Stimulated activated CD4-positive, alpha-beta T cell treated with anti-CD3 and anti-CD28 coated beads, TNF-alpha, amount 100 ng/mL, for 24 hours (primary cell): ENCODE measurements around the gene RXRA.
A peak's percentile ranks its signal among the peaks of the same experiment; 100 is the strongest.

Source experiments
- DNase-seq, 3 experiments: peaks; one replicate each; pipeline ENCODE4 v3.0.0-alpha.2; 2020; ENCODE audit warnings: low read depth in 3 of 3

RXRA gene

DNA sequence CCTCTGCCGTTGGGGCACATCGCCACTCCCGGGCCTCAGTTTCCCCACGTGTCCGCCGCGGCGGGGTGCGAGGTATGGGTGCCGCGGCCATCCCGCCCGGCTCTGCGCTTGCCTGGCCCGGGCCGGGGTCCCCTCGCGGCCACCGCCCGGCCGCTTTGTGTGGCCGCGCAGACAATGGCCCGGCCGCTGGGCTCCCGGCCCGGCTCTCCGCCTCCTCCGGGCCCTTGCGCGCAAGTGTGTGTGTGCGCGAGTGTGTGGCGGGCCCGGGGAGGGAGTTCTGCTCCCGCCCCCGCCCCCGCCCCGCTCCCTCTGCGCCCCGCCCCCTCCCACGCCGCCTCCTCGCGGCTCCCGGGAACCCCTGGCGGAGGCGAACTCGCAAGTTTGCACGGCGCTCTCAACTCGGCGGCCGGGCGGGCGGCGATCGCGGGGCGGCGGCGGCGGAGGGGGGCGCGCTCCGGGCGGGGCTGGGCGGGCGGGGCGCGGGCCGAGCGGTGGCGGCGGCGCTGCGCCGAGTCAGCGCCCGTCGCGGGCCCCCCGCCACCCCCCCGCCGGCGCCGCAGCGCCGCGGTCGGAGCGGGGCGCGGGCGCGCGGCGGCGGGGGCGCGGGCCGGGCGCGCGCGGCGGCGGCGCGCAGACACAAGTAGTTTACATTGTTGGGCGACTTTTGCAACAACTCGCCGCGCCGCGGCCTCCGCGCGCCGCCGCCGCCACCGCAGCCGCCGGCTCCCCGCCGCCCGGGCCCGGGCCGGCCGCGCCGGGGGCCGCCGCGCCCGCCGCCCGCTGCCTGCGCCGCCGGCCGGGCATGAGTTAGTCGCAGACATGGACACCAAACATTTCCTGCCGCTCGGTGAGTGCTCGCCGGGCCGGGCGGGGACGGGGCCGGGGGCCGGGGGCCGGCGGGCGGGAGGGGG is at the start of gene RXRA:
Gene RXRA (plus strand): TSS at position 643 of the 911 bp plus-strand sequence. CDS start 177 bp downstream, at position 820.
- peak; percentile 12 to 48 (median 16) for DNase-seq

GRCh38 chr9:134278286-134278685 is 48.0 kb upstream of the RXRA start:
- no peak for DNase-seq

DNA sequence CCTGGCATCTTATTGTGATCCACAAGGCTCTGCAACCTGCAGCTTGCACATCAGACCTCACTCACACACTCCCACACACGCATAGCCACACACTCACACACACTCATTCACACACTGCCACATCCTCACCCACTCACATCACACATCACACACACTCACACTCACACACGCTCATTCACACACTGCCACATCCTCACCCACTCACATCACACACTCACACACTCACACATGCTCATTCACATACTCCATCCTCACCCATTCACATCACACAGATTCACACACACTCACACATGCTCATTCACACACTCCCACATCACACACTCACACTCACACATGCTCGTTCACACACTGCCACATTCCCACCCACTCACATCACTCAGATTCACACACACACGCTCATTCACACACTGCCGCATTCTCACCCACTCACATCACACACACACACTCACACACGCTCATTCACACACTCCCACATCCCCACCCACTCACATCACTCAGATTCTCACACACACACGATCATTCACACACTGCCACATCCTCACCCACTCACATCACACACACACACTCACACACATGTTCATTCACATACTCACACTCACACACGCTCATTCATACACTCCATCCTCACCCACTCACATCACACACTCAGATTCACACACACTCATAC is 47.1 kb upstream of the RXRA start:
- no peak for DNase-seq

DNA sequence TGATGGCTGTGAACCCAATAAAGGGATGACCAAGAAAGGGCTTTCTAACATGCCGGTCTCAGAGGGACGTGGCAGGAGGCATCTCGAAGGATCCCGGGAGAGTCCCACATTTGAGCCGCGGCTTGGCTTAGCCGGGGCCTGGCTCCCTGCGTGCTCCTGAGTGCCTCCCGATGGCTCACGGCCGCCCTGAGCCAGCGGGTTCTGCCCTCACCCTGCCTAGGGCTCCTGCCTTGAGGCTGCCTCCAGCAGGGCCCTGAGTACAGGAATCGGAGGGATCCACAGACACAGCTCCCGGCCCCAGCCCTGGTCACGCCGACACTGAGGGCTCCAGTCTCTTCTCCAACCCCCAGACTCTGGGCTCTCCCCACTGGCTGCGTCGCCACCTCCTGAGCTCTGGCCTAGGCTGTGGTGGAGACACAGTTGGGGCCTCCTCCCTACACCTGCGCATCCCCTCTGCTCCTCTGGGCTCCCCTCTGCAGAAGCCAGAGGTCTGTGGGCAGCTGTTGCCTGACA is 44.1 kb upstream of the RXRA start:
- no peak for DNase-seq

GRCh38 chr9:134283111-134283515 is 43.1 kb upstream of the RXRA start:
- DNase-seq: no peak

- DNase-seq: no peak
Measured at GRCh38 chr9:134283692-134284265, 42.5 kb upstream of the RXRA start.

- DNase-seq: no peak
Measured at GRCh38 chr9:134284273-134284672, 42.0 kb upstream of the RXRA start.

DNA sequence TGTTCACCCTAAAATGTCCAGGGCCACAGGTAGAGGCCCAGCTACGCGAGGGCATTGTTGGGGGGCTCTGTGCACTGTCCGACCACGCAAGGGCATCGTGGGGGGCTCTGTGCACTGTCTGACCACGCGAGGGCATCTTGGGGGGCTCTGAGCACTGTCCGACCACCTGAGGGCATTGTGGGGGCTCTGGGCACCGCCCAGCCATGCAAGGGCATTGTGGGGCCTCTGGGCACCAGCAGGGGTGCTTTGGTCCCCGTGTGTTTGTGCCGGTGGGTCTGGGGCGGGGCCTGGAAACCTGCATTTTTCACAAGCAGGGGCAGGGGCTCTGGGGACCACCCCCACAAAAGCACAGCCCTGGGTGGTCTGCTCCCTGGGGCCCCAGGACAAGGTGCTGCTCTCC is 41.5 kb upstream of the RXRA start:
- no peak for DNase-seq

DNA sequence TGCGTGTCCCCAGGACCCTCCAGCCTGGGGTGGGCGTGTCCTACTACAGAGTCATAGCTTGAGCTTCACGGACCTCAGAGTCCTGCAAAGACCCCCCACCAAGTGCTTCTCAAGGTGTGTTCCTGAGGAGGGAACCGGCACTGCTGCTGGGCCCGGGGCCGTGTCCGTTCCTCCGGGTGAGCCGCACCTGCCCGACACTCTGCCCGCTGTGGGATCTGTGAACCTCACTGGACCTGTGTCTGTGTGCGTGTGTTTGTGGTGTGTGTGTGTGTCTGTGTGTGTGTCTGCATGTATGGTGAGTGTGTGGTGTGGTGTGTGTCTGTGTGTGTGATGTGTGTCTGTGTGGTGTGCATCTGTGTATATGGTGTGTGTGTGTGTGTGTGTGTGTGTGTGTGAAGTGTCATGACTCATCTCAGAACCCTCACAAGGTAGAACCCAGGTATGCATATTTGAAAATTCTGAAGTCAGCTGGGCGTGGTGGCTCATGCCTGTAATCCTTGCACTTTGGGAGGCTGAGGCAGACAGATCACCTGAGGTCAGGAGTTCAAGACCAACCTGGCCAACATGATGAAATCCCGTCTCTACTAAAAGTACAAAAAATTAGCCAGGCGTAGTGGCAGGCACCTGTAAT is 40.9 kb upstream of the RXRA start:
- no peak for DNase-seq

GRCh38 chr9:134286471-134287245 is 39.6 kb upstream of the RXRA start:
- no peak for DNase-seq

DNA sequence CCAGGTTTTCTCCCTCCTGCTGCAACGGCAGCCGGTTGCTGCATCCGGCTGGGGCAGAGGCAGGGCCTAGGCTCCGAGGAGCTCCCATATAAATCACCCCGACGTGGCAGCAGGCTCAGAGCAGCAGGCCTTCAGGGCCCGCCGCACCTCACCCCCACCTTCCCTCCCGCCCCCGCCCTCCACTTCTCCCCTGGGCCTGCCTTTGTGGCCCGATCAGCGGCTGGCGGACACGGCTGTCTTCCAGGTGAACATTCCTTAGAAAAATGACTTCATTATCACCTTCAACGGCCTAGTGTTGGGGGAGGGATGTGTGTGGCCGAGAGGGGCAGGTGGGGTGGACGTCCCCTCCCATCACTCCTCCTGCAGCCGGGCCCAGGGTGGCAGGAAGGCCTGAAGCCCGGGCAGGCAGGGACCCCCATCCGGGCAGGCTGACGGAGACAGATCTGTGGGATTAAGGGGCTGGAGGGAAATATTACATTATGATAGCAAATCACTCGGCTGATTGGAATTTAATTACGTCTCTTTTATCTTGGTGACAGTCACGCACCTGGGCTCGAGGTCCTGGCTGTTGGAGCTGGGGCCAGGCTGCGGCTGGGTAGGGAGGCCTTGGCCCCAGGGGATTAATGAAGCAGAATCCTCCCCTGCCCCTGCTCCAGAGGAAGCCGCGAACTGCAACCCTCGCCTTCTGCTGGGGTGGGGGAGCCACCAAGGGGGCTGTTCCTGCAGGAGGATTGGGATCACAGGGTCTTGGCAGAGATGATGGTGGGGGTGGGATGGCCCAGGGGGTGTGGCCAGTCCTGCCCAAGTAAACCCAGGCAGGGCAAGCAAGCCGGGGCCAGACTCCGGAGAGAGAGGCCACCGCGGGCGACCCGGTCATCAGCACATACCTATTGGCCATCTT is 38.4 kb upstream of the RXRA start:
- DNase-seq: no peak

DNA sequence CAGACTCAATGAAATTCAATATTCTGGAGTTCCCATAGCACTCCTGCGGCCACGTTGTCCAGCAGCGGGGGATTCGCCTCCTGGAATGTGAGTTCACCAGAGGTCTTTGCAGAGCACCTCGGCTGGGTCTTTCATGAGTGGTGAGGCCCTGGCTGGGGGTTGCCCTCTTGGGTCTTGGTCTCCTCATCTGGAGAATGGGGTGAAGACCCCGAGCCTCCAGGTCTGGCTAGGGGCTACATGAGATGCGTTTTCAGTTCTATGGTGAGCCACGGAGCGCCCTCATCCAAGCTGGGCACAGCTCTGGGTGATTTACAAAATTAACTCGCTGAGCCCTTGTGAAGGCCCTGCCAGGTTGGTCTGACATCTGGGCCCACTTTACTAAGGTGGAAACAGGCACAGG is 37.5 kb upstream of the RXRA start:
- no peak for DNase-seq

- no peak for DNase-seq
Measured at GRCh38 chr9:134289241-134289875, 36.9 kb upstream of the RXRA start.

- DNase-seq: no peak
Measured at GRCh38 chr9:134290603-134291451, 35.4 kb upstream of the RXRA start.

DNA sequence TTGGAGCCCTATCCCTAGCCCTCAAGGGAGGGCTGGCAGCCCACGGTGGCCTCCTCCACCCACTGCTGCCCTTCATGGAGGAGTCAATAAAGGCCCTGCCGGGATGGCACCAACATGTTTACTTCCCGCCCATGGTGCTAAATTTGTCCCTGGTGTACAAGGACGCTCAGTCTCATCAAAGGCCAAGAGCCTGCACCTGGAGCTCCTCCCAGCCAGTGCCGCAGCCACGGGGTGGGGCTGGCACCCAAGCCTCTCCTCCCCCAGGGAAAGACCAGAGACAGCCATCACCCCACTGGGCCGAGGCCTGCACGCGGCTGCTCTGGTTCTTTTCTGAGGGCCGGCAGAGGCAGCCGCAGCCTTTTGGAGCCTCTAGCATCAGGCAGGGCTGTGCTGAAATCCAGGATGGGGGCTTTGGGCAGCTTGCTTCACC is 34.8 kb upstream of the RXRA start:
- no peak for DNase-seq

DNA sequence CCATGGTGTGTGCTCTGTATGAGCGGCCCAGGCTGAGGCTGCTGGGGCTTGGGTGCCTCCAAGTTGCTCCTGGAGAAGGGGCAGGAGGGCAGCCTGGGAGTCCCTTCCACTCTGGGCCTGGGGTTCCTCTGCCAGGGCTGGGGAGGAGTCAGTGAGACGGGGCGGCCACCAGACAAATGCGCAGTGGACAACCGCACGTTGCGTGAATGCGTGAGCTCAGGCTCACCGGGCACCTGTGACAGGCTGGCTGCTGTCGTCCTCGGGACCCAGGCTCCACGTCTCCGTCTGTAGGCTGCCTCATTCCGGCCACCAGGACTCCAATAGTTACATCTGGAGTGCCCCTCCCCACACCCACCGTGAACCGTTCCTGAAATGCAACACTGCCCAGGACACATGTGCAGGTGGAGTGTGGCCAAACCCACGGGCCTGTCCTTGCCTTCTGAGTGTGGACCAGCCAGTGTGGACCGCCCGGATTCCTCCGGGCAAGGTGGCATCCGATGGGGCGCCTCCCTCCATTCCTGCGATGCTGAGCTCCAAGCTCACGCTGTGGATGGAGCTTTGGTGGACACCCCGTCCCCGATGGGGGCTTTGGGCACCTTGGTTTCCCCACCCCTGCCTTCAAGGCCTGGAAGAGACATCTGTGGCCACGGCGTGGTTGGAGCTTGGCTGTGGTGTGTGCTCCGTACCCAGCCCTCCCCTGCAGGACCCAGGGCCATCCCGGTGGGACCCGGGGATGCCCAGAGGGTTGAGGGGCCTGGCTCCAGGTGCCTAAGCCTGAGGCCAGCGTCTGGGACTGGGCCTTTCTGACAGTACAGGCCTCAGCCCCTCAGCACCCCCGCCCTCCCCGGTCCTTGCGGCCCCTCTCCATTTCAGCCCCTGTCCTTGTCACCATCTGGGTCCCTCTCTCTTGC is 34.0 kb upstream of the RXRA start:
- no peak for DNase-seq

GRCh38 chr9:134293031-134293521 is 33.2 kb upstream of the RXRA start:
- DNase-seq: no peak
